Omental fat pad (tissue), 4 donors: ENCODE measurements around the gene TCF4. TPM values are rescaled to one million over a fixed set of nuclear protein-coding genes. Genes with fewer than 3 reads are reported as not detected.

Experiments used
- ATAC-seq: fragments of 150-250 bp; one replicate; pipeline ENCODE4 v1.9.1; 2016; ENCODE audit warnings: mild to moderate bottlenecking, moderate library complexity; ENCODE audit not compliant: low FRiP score
- DNase-seq: peaks from one replicate; pipeline ENCODE4 v3.0.0-alpha.2; 2019; ENCODE audit warnings: low spot score
- total RNA-seq, 4 donors: library from RNA; depleted of rRNA; stranded (reverse); fragments of >200 nt; gene quantifications; one replicate each; pipeline ENCODE4 v1.1.0, GENCODE V29; 2016
- TF ChIP-seq, protein P1 (sequence below), 3 donors: fragments of 450-650 bp; IDR thresholded peaks; one replicate each; pipeline ENCODE4 v1.5.1; 2016 to 2017; ENCODE audit warnings: antibody characterized with exemption in 3 of 3, mild to moderate bottlenecking in 3 of 3, moderate library complexity in 2 of 3

The TCF4 gene
- total RNA-seq, 4 donors from 2014 or later: 113 to 381 (median 141) TPM

DNA sequence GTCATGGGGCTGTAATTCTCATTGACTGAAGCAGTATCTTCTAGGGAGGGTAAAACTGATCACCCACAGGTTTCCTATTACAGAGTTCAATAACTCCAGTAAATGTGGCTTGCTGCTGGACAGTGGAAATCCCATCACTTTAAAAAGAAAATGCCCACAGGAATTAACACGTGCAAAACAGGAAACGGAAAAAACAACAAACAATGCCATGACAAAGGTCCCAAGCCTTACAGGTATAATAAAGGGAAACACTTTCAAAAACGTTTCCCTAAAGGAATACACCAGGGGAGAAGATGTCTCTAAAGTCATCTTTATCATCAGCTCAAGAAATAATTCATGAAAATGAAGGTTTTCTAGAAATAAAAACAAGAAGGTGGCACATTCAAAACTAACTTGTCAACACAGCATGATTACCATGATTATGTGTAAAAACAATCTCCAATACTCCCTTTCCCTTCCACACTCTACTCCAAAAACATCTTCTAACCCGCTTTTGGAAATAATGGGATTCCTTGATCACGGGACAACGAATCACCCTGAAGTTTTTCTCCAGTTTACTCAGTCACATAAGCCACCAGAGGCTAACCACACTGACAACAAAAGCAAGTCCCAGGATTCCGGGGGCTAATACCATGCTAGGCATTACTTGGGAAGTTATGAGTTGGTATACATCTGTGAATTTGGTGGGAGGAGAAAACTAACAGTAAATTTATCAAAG, 167.9 kb downstream of the TCF4 start:
- TF ChIP-seq, protein P1, sequence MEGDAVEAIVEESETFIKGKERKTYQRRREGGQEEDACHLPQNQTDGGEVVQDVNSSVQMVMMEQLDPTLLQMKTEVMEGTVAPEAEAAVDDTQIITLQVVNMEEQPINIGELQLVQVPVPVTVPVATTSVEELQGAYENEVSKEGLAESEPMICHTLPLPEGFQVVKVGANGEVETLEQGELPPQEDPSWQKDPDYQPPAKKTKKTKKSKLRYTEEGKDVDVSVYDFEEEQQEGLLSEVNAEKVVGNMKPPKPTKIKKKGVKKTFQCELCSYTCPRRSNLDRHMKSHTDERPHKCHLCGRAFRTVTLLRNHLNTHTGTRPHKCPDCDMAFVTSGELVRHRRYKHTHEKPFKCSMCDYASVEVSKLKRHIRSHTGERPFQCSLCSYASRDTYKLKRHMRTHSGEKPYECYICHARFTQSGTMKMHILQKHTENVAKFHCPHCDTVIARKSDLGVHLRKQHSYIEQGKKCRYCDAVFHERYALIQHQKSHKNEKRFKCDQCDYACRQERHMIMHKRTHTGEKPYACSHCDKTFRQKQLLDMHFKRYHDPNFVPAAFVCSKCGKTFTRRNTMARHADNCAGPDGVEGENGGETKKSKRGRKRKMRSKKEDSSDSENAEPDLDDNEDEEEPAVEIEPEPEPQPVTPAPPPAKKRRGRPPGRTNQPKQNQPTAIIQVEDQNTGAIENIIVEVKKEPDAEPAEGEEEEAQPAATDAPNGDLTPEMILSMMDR (IDR thresholded peaks at IDR 0.05): no peak
- ATAC-seq (no peak), DNase-seq (no peak)

DNA sequence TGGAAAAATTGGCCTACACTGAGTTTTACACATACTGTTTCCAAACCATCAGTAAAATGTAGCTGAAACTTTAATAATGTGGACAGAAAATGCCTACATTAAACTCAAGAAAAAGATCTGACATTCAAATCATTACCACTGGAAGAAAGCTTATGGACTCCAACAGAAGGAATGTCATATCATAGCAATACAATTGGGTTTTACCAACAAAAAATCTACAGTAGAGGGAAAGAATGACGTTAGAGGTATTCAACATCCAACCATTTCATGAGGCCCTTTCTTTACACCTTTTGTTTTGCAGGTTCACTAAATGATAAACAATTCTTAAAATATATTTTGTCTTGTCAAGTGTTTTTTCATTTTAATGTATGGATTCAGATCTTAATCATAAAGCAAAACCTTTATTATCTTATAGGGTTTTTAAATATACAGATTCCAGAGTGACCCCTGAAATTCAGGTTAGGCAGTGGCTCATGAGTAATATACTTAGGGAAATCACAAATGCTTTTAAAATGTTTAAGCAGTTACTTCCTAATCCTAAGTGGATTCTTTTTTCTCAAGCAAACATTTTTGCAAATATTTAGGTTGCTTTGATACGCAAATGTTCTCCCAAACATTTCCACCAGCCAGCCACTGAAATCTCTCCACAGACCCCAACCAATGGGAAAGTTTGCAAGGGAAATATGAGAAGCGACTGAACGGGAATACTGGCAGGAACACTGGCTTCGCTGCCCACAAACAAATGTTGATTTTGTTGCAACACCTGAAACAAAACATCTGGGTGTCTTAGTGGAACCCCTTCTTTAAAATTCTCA, 168.7 kb downstream of the TCF4 start:
- TF ChIP-seq, protein P1 (IDR thresholded peaks at IDR 0.05): no peak
- DNase-seq (no peak), ATAC-seq (no peak)

DNA sequence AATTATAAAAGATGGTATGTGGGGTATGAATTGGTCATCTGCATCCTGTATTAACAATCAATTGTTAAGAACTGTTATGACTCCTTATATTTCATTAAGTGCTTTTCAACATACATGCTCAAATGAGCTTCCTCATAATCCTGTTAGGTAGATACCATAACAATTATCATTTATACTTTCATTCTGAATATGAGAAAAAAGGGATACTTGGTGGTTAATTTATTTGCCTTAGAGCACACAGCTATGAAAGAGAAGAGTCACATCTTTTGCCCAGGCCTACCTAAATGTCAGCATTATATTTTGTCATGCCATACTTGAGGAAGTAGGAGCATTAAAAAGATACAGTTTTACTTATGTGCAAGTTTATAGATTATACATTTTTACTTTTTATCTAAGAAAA, 169.6 kb downstream of the TCF4 start:
- TF ChIP-seq, protein P1 (IDR thresholded peaks at IDR 0.05): no peak
- ATAC-seq (no peak), DNase-seq (no peak)

GRCh38 chr18:55416791-55417190, 171.2 kb downstream of the TCF4 start:
- DNase-seq (no peak), ATAC-seq (no peak)
- TF ChIP-seq, protein P1 (IDR thresholded peaks at IDR 0.05): no peak

DNA sequence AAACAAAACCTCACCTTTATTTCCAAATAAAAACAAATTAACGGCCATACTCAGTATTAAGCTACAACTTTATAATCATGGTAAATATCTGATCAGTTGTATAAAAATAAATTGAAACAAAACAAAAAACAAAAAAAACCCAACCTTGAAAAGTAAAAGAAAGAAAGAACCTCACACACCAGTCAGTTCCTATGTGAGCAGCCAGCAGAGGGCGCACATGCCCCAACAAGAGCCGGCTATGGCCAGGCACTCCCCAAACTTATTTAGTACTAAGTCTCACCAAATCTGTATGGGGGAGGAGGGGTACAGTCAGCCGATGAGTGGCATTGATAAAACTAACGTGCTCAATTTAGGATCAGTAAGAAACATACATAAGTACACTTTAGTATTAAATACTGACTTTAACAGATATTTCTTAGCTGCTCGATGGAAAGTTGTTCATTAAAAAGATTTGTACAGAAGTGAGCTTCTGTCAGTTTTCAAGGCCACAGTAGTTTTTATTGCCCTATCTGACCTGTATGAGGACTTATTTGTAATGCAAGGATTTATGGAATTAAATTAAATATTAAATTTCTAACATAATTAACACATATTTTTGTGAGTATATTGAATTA, 172.6 kb downstream of the TCF4 start:
- DNase-seq (peak; percentile 99), ATAC-seq (peak; percentile 73)
- TF ChIP-seq, protein P1 (IDR thresholded peaks at IDR 0.05): peak in 2 of 3 donors; percentile 33 to 53

- DNase-seq (no peak), ATAC-seq (no peak)
These were observed 173.5 kb downstream of the TCF4 start for GRCh38 chr18:55414475-55414874.

More at GRCh38 chr18:55414475-55414874, 173.5 kb downstream of the TCF4 start:
- TF ChIP-seq, protein P1 (IDR thresholded peaks at IDR 0.05): no peak
